Hepatocyte (in vitro differentiated cells): ENCODE results near the gene NGEF.

Experiments used
- CTCF ChIP-seq: fragments of 200-600 bp; sonication (generic); IDR thresholded peaks from 2 replicates; pipeline ENCODE4 v1.5.1; 2016; ENCODE audit warnings: antibody characterized with exemption, mild to moderate bottlenecking; ENCODE audit not compliant: poor library complexity
- EZH2 ChIP-seq: fragments of 200-600 bp; sonication (generic); IDR thresholded peaks from 2 replicates; pipeline ENCODE4 v1.6.1; 2016; ENCODE audit warnings: antibody characterized with exemption, mild to moderate bottlenecking, borderline replicate concordance
- EZH2phosphoT487 ChIP-seq: fragments of 200-600 bp; sonication (generic); IDR thresholded peaks from one replicate; pipeline ENCODE4 v1.6.1; 2018; ENCODE audit warnings: antibody characterized with exemption, mild to moderate bottlenecking, low read depth, moderate library complexity; ENCODE audit not compliant: unreplicated experiment, severe bottlenecking

- TF ChIP-seq CTCF (no peak), EZH2 (no peak), EZH2phosphoT487 (no peak)
Measured at GRCh38 chr2:232852676-232853075, 160.4 kb downstream of the NGEF start.
